Fibroblast of skin of right quadriceps (primary cell): ENCODE measurements around the gene CXCL9.
"Not testable (repeated sequence)": the region's sequence is repeated elsewhere in the genome, so short reads cannot be mapped to it uniquely, and the experiment has no call there.

Experiments used
- DNase-seq: peaks from one replicate; pipeline ENCODE4 v3.0.0-alpha.2; 2013

Gene CXCL9

DNA sequence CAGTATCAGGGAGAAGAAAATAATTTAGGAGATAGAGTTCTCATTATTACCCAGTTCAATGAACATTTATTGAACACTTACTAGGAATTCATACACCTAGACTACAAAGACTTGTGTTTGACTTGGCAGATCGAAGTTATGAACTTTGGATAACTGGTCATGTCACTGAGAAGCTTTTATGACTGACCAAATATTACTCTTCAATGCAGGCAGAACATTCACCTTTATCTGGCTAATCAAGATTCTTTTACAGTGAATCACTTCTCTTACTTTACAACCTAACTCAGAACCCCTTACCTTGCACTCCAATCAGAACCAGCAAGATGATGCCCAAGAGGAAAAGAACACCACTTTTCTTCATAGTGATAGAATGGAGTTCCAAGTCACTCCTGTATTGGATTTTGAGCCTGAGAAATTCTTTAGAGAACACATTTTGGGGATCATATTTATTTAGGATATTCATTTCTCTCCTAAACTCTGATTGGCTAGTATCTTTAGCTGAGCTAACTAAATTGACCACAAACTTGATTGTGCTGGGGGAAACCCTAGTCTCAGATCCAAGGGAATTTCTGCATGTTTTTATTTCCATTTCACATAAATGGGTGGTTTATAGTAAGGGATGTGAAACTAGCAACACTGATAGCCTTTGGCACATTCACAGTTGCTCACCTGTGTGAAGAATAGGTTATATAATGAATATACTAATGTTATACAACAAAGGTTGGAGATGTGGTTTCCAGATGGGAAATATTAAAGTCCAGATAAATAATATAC, at the start of gene CXCL9:
Gene CXCL9, minus strand, starts transcription at position 421 of the 774 bp plus-strand sequence. Its CDS starts 60 bp downstream, at position 361.
- DNase-seq = no peak

DNA sequence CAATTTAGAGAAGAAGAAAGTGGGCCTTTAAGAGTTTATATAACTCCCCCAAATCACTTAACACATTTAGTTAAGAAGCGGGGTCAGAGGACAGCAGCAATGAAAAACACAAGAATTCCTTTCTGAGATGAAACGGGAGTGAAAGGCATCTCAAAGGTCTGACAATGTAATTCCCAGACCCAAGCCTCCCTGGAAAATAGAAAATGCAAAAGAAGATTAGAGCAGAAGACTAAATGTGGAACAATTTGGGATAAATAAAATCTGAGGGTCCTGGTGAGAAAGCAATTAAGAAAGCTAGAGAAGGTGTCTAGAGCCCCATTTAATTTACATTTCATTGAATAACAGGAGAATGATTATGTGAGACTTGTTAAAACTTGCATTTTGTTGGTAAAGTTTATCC, 48.1 kb upstream of the CXCL9 start:
- DNase-seq = no peak

DNA sequence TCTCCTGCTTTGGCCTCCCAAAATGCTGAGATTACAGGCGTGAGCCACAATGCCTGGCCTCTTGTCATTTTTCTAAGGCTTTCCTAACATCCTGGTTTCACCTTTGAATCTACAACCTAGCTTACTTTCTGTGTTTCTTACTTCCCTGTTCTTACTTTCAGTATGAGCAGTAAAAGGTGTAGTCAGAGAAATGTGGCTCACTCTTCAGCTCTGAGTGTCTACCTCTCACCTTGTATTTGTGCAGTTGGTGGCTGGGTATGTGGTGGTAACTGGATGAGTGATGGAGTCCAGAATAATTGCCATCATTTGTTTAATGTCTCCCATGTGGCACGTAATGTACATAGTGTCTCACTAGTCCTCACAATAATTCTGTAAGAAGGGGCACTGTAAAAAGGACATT, 47.7 kb upstream of the CXCL9 start:
- no peak for DNase-seq

DNA sequence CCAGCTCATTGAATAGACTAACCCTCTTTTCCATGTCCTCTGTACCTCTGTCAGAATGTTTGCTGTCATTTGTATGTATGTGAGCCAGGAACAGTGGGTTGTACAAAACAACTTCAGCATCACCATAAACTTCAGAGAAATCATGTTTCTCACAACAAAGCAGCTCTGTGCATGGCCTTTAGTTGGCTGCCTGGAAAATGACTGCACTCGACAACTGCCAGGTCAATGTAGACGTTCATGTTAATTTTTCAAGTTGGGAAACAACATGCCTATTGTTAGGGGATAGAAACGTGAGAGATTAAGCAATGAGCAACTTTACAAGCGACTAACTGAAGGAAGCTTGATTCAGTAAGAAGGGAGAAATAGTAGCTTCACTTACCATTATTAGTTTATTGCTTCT, 46.4 kb upstream of the CXCL9 start:
- no peak for DNase-seq

- not testable (repeated sequence) for DNase-seq
Measured at GRCh38 chr4:76050560-76051050, 43.3 kb upstream of the CXCL9 start.

DNA sequence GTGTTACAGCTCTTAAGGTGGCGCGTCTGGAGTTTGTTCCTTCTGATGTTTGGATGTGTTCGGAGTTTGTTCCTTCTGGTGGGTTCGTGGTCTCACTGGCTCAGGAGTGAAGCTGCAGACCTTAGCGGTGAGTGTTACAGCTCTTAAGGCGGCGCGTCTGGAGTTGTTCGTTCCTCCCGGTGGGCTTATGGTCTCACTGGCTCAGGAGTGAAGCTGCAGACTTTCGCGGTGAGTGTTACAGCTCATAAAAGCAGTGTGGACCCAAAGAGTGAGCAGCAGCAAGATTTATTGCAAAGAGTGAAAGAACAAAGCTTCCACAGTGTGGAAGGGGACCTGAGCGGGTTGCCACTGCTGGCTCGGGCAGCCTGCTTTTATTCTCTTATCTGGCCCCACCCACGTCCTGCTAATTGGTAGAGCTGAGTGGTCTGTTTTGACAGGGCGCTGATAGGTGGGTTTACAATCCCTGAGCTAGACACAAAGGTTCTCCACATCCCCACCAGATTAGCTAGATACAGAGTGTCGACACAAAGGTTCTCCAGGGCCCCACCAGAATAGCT, 42.6 kb upstream of the CXCL9 start:
- not testable (repeated sequence) for DNase-seq

DNA sequence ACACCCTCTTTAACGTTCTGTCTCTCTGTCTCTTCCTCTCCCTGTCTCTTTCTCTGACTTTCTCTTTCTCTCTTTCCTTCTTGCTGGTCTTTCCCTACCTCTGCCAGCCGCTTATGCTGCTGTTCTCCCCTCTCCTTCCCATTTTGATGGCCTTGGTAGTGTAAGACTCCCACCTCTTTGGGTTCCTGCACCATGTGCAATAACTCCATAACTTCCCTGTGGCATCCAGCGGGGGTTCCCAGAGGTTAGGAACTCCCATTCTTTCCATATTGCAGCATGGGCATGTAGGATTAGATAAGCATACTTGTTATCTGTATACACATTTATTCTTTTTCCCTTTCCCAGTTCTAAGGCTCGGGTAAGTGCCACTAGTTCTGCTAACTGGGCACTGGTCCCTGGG, 37.4 kb upstream of the CXCL9 start:
- DNase-seq = not testable (repeated sequence)

DNA sequence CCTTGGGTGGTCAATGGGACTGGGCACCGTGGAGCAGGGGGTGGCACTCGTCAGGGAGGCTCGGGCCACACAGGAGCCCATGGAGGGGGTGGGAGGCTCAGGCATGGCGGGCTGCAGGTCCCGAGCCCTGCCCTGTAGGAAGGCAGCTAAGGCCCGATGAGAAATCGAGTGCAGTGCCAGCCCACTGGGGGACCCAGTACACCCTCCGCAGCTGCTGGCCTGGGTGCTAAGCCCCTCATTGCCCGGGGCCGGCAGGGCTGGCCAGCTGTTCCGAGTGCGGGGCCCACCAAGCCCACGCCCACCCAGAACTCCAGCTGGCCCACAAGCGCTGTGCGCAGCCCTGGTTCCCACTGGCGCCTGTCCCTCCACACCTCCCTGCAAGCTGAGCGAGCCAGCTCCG, 36.0 kb upstream of the CXCL9 start:
- DNase-seq = not testable (repeated sequence)

- not testable (repeated sequence) for DNase-seq
Measured at GRCh38 chr4:76042241-76042998, 35.1 kb upstream of the CXCL9 start.

- DNase-seq = no peak
Measured at GRCh38 chr4:76036855-76037254, 29.5 kb upstream of the CXCL9 start.

GRCh38 chr4:76035799-76036380, 28.6 kb upstream of the CXCL9 start, which contains the start of gene CXCL11:
Gene CXCL11, minus strand, starts transcription at chr4:76036070. Its CDS starts 83 bp downstream, at chr4:76035987.
- no peak for DNase-seq

DNA sequence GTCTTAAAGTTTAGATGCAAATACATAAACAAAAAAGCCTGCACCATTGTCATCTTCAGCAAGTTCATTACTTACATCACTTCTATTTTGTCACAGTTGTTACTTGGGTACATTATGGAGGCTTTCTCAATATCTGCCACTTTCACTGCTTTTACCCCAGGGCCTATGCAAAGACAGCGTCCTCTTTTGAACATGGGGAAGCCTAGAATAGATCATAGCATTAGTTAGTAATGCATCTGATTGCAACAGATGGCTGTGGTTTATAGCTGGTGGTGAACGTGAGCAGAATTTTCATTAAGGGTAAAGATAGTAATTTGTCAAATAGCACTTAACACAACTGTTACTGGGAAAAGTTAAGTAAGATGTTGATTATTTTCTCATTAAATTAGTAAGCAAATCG, 27.8 kb upstream of the CXCL9 start:
- DNase-seq = no peak

DNA sequence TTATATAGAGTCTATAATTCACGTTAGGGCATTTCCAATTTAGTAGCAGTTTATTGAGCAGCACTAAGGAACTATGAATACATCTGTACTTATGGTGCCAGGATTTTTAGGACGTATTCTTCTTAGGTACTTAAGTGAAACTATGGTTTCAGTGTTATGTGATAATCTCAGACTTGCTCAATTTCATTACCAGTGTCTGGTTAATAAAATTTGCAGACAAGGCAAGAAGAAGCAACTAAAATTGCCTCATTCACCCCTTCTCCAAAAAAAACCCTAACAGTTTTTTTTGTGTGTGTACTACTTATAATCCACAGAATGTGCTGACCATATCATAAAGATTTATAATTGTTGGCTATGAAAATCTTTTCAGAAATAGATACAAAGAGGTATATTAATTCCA, 22.0 kb upstream of the CXCL9 start:
- no peak for DNase-seq

- DNase-seq = no peak
Measured at GRCh38 chr4:76028350-76028765, 21.0 kb upstream of the CXCL9 start.

DNA sequence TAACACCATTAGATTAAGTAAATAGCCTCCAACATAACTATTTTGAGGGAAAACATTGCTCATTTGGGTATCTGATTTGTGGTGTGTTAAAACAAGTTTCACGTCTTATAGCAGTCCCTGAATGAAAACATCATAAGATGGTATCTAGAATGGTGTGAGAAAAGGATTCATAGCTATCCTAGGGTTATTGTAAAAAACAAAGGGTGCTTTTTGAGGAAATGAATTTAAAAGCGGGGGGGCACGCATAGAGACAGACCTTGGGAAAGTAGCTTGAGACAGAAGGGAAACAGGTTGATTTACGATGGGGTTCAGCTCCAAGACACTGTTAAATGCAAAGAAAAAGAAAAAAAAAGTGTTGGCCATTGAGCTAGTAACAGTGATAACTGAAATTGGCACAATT, 16.8 kb upstream of the CXCL9 start:
- DNase-seq = no peak

DNA sequence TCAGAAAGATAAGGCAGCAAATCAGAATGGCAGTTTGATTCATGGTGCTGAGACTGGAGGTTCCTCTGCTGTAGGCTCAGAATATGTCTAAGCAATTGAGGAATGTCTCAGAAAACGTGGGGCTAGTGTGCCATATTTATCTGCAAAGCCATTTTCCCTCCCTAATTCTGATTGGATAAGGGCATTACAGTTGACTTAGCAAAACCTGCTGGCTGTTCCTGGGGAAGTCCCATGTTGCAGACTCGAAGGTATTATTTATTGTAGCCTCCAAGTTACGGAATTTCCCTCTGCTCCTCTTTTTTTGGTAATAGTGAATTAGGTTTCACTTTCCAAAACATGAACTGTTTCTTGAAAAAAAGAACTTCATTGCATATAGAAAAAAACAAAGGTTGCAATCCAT, 16.1 kb upstream of the CXCL9 start, which contains the start of gene CXCL10:
Gene CXCL10, minus strand, starts transcription at position 109 of the 400 bp plus-strand sequence. Its CDS starts 66 bp downstream, at position 43.
- DNase-seq = no peak

- no peak for DNase-seq
Measured at GRCh38 chr4:76022677-76023076, 15.4 kb upstream of the CXCL9 start.

- no peak for DNase-seq
Measured at GRCh38 chr4:76022031-76022430, 14.7 kb upstream of the CXCL9 start.

GRCh38 chr4:76017056-76017686, 9.9 kb upstream of the CXCL9 start:
- DNase-seq = no peak

- no peak for DNase-seq
Measured at GRCh38 chr4:76016393-76016792, 9.1 kb upstream of the CXCL9 start.

DNA sequence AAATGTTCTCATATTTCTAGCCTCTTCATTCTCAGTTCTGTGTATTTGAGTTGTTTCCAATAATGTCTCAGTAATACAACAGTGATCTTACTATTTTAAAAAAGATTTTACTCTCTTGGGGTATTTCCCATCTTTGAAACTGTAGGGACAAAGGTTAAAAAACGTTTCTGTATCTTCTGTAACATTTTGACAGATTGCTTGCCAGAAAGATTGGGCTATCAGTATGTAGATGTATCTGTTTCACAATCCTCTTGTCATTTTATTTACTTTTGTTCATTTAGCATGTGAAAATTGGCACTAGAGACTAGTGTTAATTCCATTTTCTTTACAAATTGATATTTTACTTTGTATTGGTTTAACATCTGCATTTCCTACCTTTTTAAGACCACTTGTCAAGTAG, 6.2 kb upstream of the CXCL9 start:
- DNase-seq = no peak

GRCh38 chr4:76012388-76012801, 5.1 kb upstream of the CXCL9 start:
- DNase-seq = peak; percentile 28
